Brain microvascular endothelial cell (primary cell): ENCODE measurements around the gene CBFA2T3.
A peak's percentile ranks its signal among the peaks of the same experiment; 100 is the strongest.

Experiments
- DNase-seq: peaks from one replicate; pipeline ENCODE4 v3.0.0-alpha.2; 2020
- H3K27ac ChIP-seq: fragments of 250-450 bp; sonication (Bioruptor Pico); 2 replicates; pipeline ENCODE4 v1.5.1; 2020; ENCODE audit warnings: mild to moderate bottlenecking, moderate library complexity
- H3K27me3 ChIP-seq: fragments of 250-450 bp; sonication (Bioruptor Pico); replicated peaks from 2 replicates; pipeline ENCODE4 v1.5.1; 2020; ENCODE audit warnings: mild to moderate bottlenecking
- H3K36me3 ChIP-seq: fragments of 250-450 bp; sonication (Bioruptor Pico); replicated peaks from 2 replicates; pipeline ENCODE4 v1.5.1; 2020; ENCODE audit warnings: mild to moderate bottlenecking
- H3K4me3 ChIP-seq: 2 replicates; pipeline ENCODE4 v1.5.1; 2011; ENCODE audit warnings: low read depth, mild to moderate bottlenecking, control low read depth, low read length, moderate library complexity
- CTCF ChIP-seq: IDR thresholded peaks from 2 replicates; pipeline ENCODE4 v1.5.1; 2011; ENCODE audit warnings: low read depth, mild to moderate bottlenecking, moderate library complexity, low read length, control low read depth, inconsistent platforms; ENCODE audit errors: missing control alignments
- in situ Hi-C: cut with HindIII; loops from 2 replicates; pipeline ENCODE4 v1.10.0; 2017; ENCODE audit warnings: low sequenced_read_pairs, low pct_ligation_motif_present

The CBFA2T3 gene

GRCh38 chr16:88951501-88951900 is 25.5 kb downstream of the CBFA2T3 start:
- no peak overlapping the region for H3K4me3 ChIP-seq
- no peak overlapping the region for H3K27ac ChIP-seq
- no peak for TF ChIP-seq CTCF
- no peaks in the 10 kb centered on the region for H3K36me3 ChIP-seq
- peaks cover 18% of the 10 kb centered on the region for H3K27me3 ChIP-seq
- no peak for DNase-seq
- in situ Hi-C loops = no loop called here

GRCh38 chr16:88948781-88949490 is 28.1 kb downstream of the CBFA2T3 start:
- H3K27ac ChIP-seq = no peak overlapping the region
- no peaks in the 10 kb centered on the region for H3K36me3 ChIP-seq
- peak; percentile 27 for TF ChIP-seq CTCF
- DNase-seq = no peak
- in situ Hi-C loops = no loop called here
- peaks cover 18% of the 10 kb centered on the region for H3K27me3 ChIP-seq
- H3K4me3 ChIP-seq = no peak overlapping the region

- Histone ChIP-seq H3K27me3 (peaks cover 35% of the 10 kb centered on the region), H3K36me3 (no peaks in the 10 kb centered on the region), H3K27ac (no peak overlapping the region), H3K4me3 (no peak overlapping the region)
- in situ Hi-C loops = no loop called here
- no peak for DNase-seq
- no peak for TF ChIP-seq CTCF
Measured at GRCh38 chr16:88945473-88945872, 31.5 kb downstream of the CBFA2T3 start.

- DNase-seq = no peak
- no peak overlapping the region for H3K27ac ChIP-seq
- H3K27me3 ChIP-seq = peaks cover 48% of the 10 kb centered on the region
- H3K36me3 ChIP-seq = no peaks in the 10 kb centered on the region
- in situ Hi-C loops = no loop called here
- TF ChIP-seq CTCF = no peak
- H3K4me3 ChIP-seq = no peak overlapping the region
Measured at GRCh38 chr16:88943741-88944140, 33.3 kb downstream of the CBFA2T3 start.

GRCh38 chr16:88943131-88943664 is 33.8 kb downstream of the CBFA2T3 start:
- in situ Hi-C loops = no loop called here
- Histone ChIP-seq H3K4me3 (no peak overlapping the region), H3K27me3 (peaks cover 53% of the 10 kb centered on the region), H3K27ac (no peak overlapping the region), H3K36me3 (no peaks in the 10 kb centered on the region)
- TF ChIP-seq CTCF = no peak
- DNase-seq = no peak
